GM21423 (cell line): ENCODE measurements around the gene PIGR.

ENCODE experiments used
- ATAC-seq: cut with Tn5 transposase; IDR thresholded peaks from one replicate; pipeline ENCODE4 v1.9.1; 2021; ENCODE audit warnings: mild to moderate bottlenecking, moderate library complexity; ENCODE audit not compliant: unreplicated experiment

PIGR gene

DNA sequence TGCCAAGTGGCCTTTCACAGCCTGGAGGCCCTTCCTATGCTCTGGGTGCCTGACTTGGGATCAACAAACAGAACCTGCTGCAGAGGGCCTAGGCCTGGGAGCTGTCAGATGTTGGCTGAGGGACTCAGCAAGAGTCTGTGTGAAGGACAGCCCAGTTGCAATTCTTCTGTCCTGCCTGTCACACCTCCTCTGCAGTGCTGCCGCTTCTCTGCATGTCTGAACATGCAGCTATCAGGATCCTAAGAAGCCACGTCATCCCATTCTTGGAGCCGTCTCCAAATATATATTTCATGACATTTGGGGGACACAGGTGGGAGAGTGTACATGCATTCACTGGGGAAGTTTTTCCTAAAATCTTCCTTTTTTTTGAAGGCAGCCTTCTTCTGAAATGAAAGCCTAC lies 15.4 kb upstream of the PIGR start:
- ATAC-seq, result no peak

DNA sequence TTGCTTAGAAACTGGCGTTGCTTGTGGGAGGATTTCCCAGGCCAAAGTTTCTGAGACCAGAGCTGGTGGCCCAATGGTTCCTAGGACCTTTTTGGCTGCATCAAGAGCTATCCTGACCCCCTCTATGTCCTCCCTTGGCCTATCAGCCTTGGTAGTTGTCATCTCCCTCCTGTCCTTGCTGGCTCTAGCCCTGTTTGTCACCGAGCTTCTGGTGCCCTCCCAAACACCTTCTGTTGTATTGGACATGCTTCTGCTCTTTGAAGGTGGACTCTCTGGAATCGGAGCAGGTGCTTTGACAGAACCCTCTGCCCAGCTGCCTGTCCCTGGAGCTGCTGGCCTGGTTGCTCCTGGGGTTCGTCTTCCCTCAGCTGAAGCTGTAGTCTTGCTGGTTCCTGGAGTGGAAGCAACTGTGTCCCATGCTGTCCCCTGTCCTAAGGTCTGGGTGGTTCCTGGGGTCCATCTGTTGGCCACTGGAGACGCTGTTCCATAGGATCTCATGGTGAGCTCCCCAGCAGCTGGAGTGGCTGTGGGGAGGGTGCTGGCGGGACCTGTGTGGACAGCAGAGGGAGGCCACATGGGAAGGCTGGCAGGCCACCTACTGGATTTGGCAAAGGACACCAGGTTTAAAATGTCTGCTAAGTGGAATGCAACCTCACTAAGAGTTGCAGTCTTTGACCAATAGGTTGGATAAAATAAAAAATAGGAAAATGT lies 14.6 kb upstream of the PIGR start:
- no peak for ATAC-seq

DNA sequence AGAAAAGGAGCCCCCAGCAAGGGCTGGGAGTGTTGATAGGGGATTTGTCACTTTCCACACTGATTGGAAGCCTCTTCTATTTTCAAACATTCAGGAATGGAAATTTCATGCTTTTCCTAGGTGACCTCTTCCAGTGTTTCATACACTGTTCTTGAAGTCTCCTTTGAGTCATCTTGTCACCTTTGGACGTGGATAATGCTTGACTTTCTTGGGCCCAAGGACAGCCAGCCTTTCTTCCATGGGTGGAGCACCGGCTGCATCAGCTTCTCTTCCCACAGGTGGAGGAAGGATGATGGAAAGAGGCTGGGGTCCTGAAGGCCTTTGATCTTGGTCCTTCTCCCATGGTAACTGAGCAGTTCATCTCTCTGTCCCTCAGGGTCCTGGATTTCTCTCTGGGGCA lies 11.9 kb upstream of the PIGR start:
- no peak for ATAC-seq

DNA sequence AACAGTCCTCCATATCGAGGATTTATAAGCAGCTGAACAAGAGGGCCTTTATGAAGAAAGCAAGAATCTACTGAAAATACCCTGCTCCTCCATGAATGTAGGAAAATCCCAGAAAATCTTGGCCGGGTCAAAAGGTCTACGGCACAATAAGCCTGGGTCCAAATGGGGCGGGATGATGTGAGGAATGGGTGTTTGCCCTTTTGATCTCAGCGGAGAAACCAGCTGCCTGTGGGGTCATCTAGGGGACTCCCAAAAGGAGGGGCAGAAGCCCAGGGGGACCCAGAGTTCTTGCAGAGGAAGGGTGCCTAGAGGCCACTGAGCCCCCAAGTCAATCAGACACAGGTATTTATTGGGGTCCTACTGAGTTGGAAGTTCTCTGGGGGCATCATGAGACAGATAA lies 11.4 kb upstream of the PIGR start:
- ATAC-seq, result no peak

DNA sequence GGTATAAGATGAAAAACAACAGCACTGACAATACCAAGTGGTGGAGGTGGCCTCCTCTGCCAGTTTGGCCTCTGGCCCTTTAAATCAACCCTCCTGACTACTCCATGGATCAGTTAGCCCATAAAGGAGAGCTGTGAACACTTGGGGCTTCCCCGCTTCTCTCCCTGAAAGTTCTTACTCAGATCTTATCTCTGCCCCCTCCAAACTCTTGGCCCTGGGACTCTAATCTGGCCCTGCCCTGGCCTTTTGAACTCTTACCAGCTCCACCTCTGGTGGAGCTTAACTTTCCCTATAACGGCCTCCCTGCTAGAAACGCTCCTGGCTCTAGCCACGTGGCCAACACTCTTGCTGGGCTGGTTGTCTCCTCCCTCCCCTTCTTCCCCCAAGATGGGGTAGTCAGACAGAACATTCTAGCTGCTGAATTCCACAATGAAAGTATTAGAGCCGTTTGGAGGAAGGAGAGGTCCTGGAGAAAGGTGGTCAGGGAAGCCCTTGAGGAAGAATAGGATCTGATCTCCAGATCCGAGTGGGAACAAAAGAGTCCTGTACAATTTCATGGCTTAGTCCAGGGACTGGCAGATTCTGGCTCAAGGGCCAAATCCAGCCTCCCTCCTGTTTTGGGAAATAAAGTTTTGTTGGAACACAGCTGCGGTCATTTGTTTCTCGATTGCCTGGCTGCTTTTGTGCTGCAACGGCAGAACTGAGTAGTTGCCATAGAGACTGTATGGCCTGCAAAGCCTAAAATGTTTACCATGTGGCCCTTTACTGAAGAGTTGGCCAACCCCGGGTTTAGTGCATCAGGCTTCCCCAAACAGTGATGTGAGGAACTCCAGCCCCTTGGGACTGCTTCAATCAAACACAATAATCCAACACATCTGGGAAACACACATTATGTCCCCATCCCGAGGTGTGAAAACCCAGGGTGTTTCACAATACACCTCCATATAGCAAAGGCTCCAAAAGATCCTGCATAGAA lies 9.5 kb upstream of the PIGR start:
- ATAC-seq, result no peak

DNA sequence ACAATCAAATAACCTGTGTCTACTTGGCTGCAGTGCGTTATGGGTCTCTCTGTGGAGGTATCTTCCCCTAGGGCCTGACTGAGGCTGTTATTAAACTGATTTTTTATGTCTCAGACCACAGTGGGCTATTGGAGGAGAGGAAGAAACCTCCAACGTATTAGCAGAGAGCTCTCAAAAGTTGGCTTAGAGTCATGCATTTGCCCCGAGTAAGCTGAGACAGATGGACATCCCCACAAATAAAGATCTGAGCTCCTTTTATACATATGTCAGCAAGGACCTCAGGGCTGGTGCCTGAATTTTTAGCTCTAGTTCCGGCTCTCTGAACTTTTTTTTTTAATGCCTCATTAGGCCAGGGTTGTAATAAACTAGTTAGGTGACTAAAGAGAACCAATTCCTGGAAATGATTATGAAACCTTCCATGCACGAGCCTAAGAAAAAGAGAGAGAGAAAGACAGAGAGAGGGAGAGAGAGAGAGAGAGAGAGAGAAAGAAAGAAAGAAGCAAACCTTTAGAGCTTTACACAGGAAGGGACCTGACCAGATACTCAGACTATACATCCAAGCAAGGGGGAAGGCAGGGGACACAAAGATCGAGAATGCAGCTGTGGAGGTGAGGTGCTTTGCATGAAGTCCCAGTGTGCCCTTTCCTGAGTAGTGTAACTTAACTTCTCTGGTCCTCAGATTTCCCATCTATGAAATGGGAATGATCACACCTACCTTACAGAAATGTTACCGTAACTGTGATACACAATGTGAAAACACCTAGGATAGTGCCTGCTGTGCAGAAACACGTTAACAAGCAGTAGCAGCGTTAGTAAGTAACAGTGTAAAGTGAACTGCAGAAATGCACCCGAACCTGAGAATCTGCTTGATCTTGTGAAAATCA lies 8.4 kb upstream of the PIGR start:
- ATAC-seq, result no peak

DNA sequence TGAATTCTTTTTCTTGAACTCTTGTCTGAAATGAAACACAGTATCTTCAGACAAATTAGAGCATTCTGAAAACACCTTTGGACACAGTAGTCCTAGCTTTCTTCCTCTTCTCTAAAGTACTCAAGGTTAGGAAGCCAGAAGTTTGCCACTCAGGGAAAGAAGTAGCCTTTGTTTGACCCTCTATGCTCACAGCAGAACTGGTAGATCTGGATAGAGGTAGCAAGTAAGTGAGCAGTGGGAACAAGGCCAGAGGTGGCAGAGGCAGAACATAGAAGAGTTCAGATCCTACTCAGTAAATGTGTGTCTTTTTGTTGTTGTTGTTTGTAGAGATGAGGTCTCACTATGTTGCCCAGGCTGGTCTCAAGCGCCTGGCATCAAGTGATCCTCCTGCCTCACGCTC lies 7.4 kb upstream of the PIGR start:
- ATAC-seq, result no peak

DNA sequence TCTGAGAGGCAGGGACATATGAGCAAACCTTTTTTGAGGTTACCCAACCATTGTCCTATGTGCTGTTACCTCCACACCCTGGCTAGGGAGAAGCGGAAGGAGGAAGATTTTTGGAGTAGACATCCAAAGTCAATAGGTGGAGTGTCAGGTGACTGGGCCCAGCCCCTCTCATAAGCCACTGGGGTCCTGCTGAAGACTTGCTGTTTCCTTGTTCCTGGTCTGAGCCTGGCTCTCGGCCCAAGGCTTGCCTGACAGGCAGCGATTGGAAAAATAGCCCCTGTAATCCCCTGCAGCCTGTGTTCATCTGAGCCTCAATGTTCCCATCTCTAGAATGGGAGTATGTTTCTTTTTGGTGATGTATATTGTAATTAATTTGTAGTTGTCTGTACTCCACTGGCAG lies 6.9 kb upstream of the PIGR start:
- ATAC-seq, result no peak

DNA sequence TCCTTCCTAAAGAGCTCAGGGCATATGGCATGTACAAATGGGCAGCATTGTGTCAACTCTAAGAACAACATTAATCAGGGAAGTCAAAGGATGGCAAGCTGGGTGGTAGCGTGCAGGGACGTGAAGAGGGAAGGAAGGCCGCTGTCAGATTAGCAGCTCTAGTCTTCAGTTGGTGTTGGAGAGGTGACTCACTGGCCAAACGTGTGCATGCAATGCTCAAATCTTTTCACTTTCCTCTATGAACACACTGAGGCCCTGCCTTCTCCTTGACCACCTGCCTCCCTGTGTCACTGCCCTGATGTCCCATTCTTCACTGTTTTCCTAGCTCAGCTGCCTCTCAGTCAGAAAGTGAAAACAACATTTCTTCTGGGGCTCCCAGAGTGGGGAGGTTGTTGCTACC lies 5.9 kb upstream of the PIGR start:
- ATAC-seq, result no peak

DNA sequence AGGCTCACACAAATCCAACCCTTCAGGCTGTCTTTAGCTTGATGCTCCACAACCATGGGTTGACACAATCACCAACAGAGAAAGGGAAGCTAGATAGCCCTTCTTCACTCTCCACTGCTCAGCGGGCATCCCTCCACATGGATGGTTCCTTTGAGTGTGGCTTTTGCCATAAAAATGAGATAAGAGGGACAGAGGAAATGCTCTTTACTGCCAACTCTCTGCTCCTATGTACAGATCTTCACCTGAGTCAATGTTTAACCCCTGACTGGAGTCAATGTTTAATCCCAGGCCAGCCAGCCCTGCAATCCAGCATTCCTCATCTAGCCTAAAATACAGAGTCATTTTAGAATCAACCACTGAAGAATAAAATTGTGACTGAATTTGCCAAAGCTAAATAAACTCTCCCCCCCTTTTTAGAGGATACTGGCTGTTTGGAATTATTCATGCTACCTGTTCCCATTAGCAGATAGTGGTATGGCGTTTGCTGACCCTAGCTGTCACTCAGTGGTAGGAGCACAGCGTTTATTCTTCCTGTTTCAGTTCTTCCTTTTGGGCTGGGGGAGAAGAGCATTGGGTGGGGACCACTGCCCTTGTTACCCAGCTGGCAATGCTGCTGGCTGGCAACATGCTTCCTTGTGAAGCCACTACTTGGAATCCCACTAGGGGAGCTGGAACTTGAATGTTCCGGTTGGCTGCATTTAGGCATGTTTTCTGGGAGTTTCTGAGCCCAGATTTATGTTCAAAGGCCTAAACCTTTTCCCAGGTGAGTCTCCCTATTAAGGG lies 5.2 kb upstream of the PIGR start:
- peak; percentile 46 for ATAC-seq

DNA sequence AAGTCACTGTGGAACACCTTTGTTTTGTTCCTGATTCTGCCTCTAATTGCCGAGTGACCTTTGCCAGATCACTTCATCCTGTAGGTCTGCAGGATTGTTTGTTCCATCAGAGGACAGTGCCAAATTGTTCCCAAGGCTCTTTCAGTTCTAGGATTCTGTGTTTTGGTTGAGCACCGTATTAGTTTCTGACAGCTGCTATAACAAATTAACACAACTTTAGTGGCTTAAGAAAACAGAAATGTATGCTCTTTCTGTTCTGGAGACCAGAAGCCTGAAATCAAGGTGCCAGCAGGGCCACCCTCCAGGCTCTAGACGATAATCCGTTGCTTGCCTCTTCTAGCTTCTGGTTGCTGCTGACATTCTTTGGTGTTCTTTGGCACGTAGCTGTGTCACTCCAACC lies 3.4 kb upstream of the PIGR start:
- ATAC-seq, result no peak

DNA sequence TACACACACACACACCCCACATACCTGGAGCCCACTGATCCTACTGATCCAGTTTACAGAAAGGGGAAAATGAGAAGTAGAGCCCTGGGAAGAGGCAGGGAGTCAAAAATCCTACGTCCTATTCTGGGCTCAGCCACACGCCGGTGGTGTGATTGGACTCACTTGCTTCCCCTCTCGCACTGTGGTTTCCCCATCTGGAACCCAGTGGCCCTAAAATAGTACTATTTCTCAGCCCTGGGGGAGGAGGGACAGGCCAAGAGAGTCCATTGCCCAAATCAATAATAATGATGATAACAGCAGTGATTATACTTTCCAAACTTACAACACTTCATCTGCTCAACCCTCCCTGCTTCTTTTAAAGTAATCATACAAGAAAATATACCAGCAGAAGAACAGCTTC lies 2.9 kb upstream of the PIGR start:
- ATAC-seq, result no peak

DNA sequence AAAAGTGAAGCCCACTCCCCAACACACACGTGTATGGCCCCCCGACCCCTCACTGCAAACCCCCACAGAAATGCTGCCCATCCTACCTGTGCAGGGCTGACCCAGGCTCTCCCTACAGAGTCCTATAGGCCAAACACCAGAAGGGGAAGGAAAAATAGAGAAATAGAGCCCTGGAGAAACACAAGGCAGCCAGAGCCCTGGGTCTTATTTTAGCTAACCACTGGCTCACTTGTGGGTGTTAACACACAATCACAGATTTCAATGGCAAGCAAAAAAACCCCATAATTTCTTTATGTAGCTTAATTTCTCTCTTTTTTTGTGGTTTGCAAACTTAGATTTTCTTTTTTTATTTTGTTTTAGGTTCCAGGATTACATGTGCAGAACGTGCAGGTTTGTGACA lies 989 bp upstream of the PIGR start:
- no peak for ATAC-seq

DNA sequence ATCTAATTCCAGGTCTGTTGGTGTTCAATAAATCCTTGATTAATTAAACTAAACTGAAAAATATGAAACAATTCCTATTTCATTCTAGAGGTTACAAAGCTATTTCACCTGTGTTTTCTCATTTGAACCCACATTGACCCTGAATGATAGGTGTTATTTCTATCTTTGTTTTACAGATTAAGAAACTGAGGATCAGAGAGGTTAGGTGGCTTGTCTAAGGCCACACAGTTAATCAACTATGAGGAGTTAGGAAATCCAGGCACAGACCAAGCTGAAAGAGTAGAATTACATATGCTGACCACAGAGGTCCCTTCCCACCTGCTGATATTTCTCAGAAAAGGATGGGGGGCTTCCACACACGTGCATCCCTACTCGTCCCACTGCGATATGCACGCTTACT lies 487 bp downstream of the PIGR start:
- no peak for ATAC-seq

DNA sequence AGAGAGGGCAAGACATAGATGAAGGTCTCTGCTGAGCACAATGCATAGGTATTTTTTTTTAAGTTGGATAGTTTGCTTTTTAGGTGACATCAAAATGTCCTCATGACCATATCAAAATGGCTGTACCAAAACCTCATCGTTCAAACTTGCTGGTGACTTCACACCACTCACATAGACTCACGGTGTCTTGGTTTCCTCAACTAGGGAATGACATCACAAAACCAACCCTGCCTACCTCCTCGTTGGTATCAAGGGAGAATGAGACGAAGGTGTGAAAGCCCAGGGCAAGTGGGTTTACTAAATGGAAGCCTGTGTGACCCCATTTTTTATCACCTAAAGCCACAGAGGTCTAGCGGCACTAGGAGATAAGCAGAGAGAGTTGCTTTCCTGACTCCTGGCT lies 1.6 kb downstream of the PIGR start:
- ATAC-seq, result no peak

DNA sequence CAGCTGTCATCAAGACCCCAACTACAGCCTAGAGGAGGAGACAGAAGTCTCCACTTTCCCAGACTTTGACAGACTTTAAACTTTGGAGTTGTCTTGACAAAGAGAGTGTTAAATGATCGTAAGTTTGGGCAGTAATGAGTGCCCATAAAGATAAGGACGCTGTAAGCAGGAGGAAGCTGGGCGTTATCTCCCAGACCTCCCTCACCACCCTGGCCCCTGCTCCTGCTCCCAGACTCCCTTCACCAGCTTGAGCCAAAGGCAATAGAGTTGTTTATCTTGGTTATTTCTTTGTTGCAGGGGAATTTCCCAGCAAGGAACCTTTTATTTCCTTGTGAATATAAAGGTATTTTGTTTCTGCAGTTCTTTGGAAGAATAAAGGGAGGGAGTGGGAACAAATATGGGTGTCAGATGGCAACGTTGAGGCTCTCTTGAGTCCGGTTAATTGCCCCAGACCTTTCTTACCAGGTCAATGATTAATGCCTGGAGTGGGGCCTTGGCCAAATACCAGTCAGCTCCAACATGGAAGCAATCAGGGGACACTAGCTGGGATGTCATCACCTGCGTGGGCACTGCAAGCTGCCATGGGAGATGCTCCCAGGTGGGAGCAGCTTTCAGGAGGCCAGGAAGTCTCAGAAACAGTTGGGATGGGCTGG lies 4.4 kb downstream of the PIGR start:
- no peak for ATAC-seq

DNA sequence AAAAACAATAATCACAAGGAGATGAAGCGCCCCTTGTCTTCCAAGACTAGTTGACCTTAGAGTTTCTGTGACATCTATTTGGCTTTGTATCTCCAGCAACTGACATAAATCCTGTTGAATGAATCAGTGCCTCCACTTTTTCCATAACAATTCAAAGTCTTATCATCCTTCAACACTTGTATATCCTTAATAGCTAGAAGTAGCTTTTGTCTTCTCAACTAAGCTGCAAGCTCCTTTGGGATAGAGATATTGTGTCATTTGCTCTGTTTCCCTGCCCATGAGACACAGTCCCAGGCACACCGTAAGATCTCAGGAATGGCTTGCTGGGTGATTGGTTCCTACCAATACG lies 5.7 kb downstream of the PIGR start:
- no peak for ATAC-seq

DNA sequence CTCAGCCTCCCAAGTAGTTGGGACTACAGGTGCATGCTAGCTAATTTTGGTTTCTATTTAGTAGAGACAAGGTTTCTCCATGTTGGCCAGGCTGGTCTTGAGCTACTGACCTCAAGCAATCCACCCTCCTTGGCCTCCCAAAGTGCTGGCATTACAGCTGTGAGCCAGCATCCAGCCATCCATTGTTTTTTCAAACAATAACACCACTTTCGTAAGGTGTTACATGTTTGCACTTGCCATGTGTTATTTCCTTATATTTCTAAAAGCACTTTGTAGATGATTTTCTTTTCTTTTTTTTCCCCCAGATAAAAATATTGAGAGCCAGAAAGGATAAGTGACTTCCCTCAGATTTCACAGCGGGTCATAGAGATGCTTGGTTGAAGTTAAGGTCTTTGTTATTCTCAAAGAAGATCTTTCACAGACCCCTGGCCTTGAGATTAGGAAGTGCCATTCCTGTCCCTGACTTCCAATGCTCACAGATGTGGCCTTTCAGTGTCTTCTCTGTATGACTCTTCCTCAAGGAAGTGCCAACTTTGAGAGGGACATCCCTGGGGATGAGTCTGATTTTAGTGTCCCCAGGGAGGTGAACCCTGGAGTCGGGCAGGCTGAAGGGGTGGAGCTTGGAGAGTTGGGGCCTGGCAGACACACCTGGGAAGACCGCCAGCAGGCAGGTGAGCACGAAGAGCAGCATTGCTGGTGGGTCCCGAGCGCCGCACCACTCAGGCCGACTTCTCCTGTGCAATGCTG lies 6.3 kb downstream of the PIGR start:
- ATAC-seq, result no peak

DNA sequence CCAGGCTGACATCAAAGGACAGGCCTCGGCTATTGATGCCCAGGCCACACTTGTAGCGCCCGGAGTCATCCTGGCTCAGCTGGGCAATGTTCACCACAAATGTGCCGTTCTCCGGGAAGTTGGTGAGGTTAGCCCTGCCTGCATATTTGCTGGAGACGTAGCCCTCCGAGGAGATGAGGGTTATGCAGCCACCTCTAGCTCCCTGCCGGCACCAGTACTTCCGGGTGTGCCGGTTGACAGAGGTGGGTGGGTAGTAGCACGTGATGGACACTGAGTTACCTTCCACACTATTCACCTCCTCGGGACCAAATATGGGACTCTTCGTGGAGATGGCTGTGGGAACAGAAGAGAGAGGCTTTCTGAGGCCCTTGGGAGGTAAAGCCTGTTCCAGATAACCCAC lies 7.1 kb downstream of the PIGR start:
- no peak for ATAC-seq
